ENCODE results near the gene PLPP4. TPM values are rescaled to one million over a fixed set of nuclear protein-coding genes. Genes with fewer than 3 reads are reported as not detected.

PLPP4 gene
- total RNA-seq = not detected

GRCh38 chr10:120456626-120457430 is at the start of gene PLPP4:
TSS of gene PLPP4 (plus strand) at chr10:120457227. CDS start at chr10:120457306, 79 bp downstream.
- no peak within 1 kb of the TSS for H3K27ac Mint-ChIP-seq
- H3K4me3 Mint-ChIP-seq = peak within 1 kb of the TSS; percentile 65 to 84
- ATAC-seq (replicated peaks in 1 of 2) (peak; percentile 38 to 51), DNase-seq (peak in 1 of 2 donors; percentile 12)
- H3K27me3 Mint-ChIP-seq (ENCODE audit: low read depth) = peaks cover 40% of the 10 kb centered on the region
- no peaks in the 10 kb centered on the region for H3K9me3 Mint-ChIP-seq
- no peaks in the 10 kb centered on the region for H3K4me1 Mint-ChIP-seq (ENCODE audit: low read depth)
- H3K36me3 Mint-ChIP-seq (ENCODE audit: insufficient read depth in 2 of 2) = peaks cover 2 to 3% of the 10 kb centered on the region in 2 donors

DNA sequence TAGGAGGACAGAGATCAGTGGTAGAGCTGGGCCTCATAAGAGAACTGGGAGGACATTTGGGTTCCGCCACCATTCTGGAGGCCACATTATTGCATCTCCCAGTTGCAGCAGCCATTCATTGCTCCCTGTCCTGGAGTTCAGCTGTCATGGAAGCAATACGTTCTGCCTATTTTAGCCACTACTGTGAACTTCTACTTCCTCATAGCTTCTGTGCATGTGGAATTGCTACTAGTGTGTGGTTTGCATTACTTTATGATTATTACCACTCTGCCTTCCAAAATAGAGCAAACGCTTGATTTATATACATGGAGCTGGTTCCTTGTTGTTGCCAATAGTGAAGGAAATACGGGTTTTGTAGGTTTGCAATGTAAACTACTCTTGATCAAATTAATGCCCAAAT is 47.2 kb upstream of the PLPP4 start:
- no peak overlapping the region for H3K27ac Mint-ChIP-seq
- peaks cover 7% of the 10 kb centered on the region for H3K27me3 Mint-ChIP-seq (ENCODE audit: low read depth)
- DNase-seq = no peak
- H3K4me3 Mint-ChIP-seq = no peak overlapping the region
- H3K36me3 Mint-ChIP-seq (ENCODE audit: insufficient read depth in 2 of 2) = no peaks in the 10 kb centered on the region
- ATAC-seq (replicated peaks in 1 of 2) = no peak
- H3K9me3 Mint-ChIP-seq = no peaks in the 10 kb centered on the region
- no peaks in the 10 kb centered on the region for H3K4me1 Mint-ChIP-seq (ENCODE audit: low read depth)

DNA sequence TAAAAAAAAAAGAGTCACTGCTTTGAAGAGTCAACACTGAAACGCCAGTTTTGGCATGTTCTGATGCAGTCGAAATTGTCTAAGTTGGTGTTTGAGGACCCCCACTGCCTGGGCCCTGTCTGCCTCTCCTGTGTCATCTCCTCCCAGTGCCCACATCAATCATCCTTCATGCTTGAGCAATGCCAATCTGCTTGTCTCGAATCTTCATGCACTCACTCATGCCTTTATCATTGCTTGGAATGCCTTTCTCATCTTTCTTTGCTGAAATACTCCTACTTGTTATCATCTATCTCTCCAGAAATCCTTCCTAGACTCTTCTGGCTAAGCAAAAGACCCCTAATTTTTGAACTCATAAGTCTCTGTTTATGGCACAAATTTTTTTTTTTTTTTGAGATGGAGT is 42.1 kb upstream of the PLPP4 start:
- Mint-ChIP-seq H3K9me3 (no peaks in the 10 kb centered on the region), H3K36me3 (ENCODE audit: insufficient read depth in 2 of 2) (no peaks in the 10 kb centered on the region), H3K27me3 (ENCODE audit: low read depth) (no peaks in the 10 kb centered on the region), H3K4me1 (ENCODE audit: low read depth) (no peaks in the 10 kb centered on the region), H3K27ac (no peak overlapping the region), H3K4me3 (no peak overlapping the region)
- ATAC-seq (replicated peaks in 1 of 2) = no peak
- no peak for DNase-seq

GRCh38 chr10:120415709-120416330 is 41.2 kb upstream of the PLPP4 start:
- H3K9me3 Mint-ChIP-seq = no peaks in the 10 kb centered on the region
- ATAC-seq (replicated peaks in 1 of 2) (no peak), DNase-seq (no peak)
- H3K4me1 Mint-ChIP-seq (ENCODE audit: low read depth) = no peaks in the 10 kb centered on the region
- no peak overlapping the region for H3K27ac Mint-ChIP-seq
- no peaks in the 10 kb centered on the region for H3K27me3 Mint-ChIP-seq (ENCODE audit: low read depth)
- H3K4me3 Mint-ChIP-seq = no peak overlapping the region
- H3K36me3 Mint-ChIP-seq (ENCODE audit: insufficient read depth in 2 of 2) = no peaks in the 10 kb centered on the region

- H3K36me3 Mint-ChIP-seq (ENCODE audit: insufficient read depth in 2 of 2) = no peaks in the 10 kb centered on the region
- no peaks in the 10 kb centered on the region for H3K27me3 Mint-ChIP-seq (ENCODE audit: low read depth)
- H3K4me1 Mint-ChIP-seq (ENCODE audit: low read depth) = no peaks in the 10 kb centered on the region
- no peaks in the 10 kb centered on the region for H3K9me3 Mint-ChIP-seq
- no peak overlapping the region for H3K4me3 Mint-ChIP-seq
- ATAC-seq (replicated peaks in 1 of 2) = no peak
- no peak for DNase-seq
- no peak overlapping the region for H3K27ac Mint-ChIP-seq
Measured at GRCh38 chr10:120420421-120420820, 36.6 kb upstream of the PLPP4 start.

GRCh38 chr10:120421250-120421649 is 35.8 kb upstream of the PLPP4 start:
- ATAC-seq (replicated peaks in 1 of 2) (no peak), DNase-seq (no peak)
- Mint-ChIP-seq H3K4me1 (ENCODE audit: low read depth) (no peaks in the 10 kb centered on the region), H3K27ac (no peak overlapping the region), H3K27me3 (ENCODE audit: low read depth) (no peaks in the 10 kb centered on the region), H3K36me3 (ENCODE audit: insufficient read depth in 2 of 2) (no peaks in the 10 kb centered on the region), H3K4me3 (no peak overlapping the region), H3K9me3 (no peaks in the 10 kb centered on the region)

DNA sequence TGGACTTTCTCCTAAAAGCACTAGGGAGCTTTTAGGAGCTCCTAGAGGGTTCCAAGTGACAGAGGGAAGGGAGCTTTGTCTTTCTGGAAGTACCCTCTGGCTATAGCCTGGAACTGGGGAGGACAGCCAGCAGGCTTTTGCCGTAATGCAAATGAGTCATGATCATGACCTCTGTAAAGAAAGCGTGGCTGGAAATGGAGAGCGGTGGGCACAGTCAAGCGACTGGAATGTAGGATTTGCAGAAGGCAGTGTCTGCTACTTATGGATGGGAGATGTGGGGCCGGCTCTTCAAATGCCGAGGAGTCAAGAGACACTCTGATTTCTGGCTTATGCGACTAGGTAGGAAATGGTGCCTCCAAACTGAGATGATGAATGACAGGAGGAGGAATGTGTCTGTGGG is 34.6 kb upstream of the PLPP4 start:
- Mint-ChIP-seq H3K27ac (no peak overlapping the region), H3K9me3 (no peaks in the 10 kb centered on the region), H3K4me3 (no peak overlapping the region), H3K36me3 (ENCODE audit: insufficient read depth in 2 of 2) (no peaks in the 10 kb centered on the region), H3K27me3 (ENCODE audit: low read depth) (no peaks in the 10 kb centered on the region), H3K4me1 (ENCODE audit: low read depth) (no peaks in the 10 kb centered on the region)
- no peak for ATAC-seq (replicated peaks in 1 of 2)
- DNase-seq = no peak

- DNase-seq (peak; percentile 17 to 26), ATAC-seq (replicated peaks in 1 of 2) (peak; percentile 33 to 45)
- no peak overlapping the region for H3K4me3 Mint-ChIP-seq
- H3K4me1 Mint-ChIP-seq (ENCODE audit: low read depth) = no peaks in the 10 kb centered on the region
- no peaks in the 10 kb centered on the region for H3K36me3 Mint-ChIP-seq (ENCODE audit: insufficient read depth in 2 of 2)
- H3K9me3 Mint-ChIP-seq = no peaks in the 10 kb centered on the region
- H3K27me3 Mint-ChIP-seq (ENCODE audit: low read depth) = no peaks in the 10 kb centered on the region
- no peak overlapping the region for H3K27ac Mint-ChIP-seq
Measured at GRCh38 chr10:120423431-120424197, 33.4 kb upstream of the PLPP4 start.

DNA sequence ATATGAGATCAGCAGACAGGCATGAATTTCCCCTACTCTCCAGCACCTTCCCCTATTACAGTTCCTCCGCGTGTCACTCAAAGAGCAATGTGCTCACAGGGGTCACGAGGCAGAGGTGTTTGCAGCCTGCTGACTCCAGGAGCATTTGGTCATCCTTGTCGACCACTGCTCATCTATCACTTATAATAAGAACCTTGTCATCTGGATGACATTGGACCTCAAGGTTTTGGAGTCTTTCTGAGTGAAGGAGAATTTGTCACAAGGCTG is 32.9 kb upstream of the PLPP4 start:
- Mint-ChIP-seq H3K27ac (no peak overlapping the region), H3K27me3 (ENCODE audit: low read depth) (no peaks in the 10 kb centered on the region)
- no peak for ATAC-seq (replicated peaks in 1 of 2)

DNA sequence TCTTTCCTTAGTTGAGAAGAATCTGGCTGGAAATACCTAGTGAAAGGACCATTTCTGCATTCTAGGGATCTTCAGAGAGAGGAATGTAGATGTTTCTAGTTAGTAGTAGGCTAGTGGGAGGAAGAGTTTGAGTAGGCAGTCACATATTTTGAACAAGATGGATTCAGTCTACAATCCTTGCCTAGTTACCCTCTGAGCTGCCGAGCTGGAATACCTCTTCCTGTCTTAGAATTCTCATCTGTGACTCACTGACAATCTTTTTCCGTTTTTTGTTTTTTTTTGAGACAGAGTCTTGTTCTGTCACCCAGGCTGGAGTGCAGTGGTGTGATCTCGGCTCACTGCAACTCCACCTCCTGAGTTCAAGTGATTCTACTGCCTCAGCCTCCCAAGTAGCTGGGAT is 30.7 kb upstream of the PLPP4 start:
- peaks cover 8% of the 10 kb centered on the region for H3K27me3 Mint-ChIP-seq (ENCODE audit: low read depth)
- no peaks in the 10 kb centered on the region for H3K9me3 Mint-ChIP-seq
- DNase-seq (no peak), ATAC-seq (replicated peaks in 1 of 2) (no peak)
- H3K4me3 Mint-ChIP-seq = no peak overlapping the region
- H3K4me1 Mint-ChIP-seq (ENCODE audit: low read depth) = peaks cover 4% of the 10 kb centered on the region
- H3K27ac Mint-ChIP-seq = no peak overlapping the region
- H3K36me3 Mint-ChIP-seq (ENCODE audit: insufficient read depth in 2 of 2) = no peaks in the 10 kb centered on the region

More for the DNA sequence above, 32.9 kb upstream of the PLPP4 start:
- Mint-ChIP-seq H3K9me3 (no peaks in the 10 kb centered on the region), H3K4me3 (no peak overlapping the region), H3K4me1 (ENCODE audit: low read depth) (no peaks in the 10 kb centered on the region), H3K36me3 (ENCODE audit: insufficient read depth in 2 of 2) (no peaks in the 10 kb centered on the region)
- DNase-seq = no peak

DNA sequence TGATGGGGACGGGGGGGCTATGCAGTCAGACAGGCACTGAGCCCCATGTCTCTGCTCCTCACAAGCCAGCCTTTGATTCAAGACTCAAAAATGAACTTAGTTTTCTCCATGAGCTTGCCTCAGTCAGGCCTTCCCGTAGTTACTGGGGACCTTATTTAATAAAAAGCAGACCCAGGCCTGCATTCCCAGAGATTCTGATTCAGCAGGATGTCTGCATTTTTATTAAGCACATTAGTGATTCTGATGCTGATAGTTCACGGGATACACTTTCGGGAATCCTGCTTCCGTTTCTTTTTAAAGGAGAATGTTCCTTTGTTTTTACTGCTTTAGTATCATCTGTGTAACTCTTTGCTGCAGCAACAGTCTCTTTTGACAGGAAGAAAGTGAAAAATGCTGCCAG is 28.3 kb upstream of the PLPP4 start:
- peaks cover 7% of the 10 kb centered on the region for H3K4me1 Mint-ChIP-seq (ENCODE audit: low read depth)
- no peaks in the 10 kb centered on the region for H3K9me3 Mint-ChIP-seq
- H3K36me3 Mint-ChIP-seq (ENCODE audit: insufficient read depth in 2 of 2) = no peaks in the 10 kb centered on the region
- H3K4me3 Mint-ChIP-seq = no peak overlapping the region
- no peak for ATAC-seq (replicated peaks in 1 of 2)
- H3K27me3 Mint-ChIP-seq (ENCODE audit: low read depth) = peaks cover 22% of the 10 kb centered on the region
- no peak for DNase-seq
- no peak overlapping the region for H3K27ac Mint-ChIP-seq

- DNase-seq (no peak), ATAC-seq (replicated peaks in 1 of 2) (no peak)
- Mint-ChIP-seq H3K27ac (no peak overlapping the region), H3K27me3 (ENCODE audit: low read depth) (peaks cover 22% of the 10 kb centered on the region), H3K4me3 (no peak overlapping the region), H3K9me3 (no peaks in the 10 kb centered on the region), H3K36me3 (ENCODE audit: insufficient read depth in 2 of 2) (no peaks in the 10 kb centered on the region), H3K4me1 (ENCODE audit: low read depth) (peaks cover 7% of the 10 kb centered on the region)
Measured at GRCh38 chr10:120429395-120429794, 27.6 kb upstream of the PLPP4 start.

- no peaks in the 10 kb centered on the region for H3K36me3 Mint-ChIP-seq (ENCODE audit: insufficient read depth in 2 of 2)
- H3K27me3 Mint-ChIP-seq (ENCODE audit: low read depth) = peaks cover 22% of the 10 kb centered on the region
- no peaks in the 10 kb centered on the region for H3K9me3 Mint-ChIP-seq
- ATAC-seq (replicated peaks in 1 of 2) = no peak
- H3K4me1 Mint-ChIP-seq (ENCODE audit: low read depth) = peaks cover 7% of the 10 kb centered on the region
- no peak overlapping the region for H3K4me3 Mint-ChIP-seq
- DNase-seq = no peak
- H3K27ac Mint-ChIP-seq = no peak overlapping the region
Measured at GRCh38 chr10:120431251-120431651, 25.8 kb upstream of the PLPP4 start.

Measured in activated T-cell treated with anti-CD3 and anti-CD28 coated beads, Interleukin-2, amount 50 U/mL, for 72 hours (primary cell).